ENCODE measurements around the gene ZNF829. TPM values are rescaled to one million over a fixed set of nuclear protein-coding genes. Genes with fewer than 3 reads are reported as not detected.

Gene ZNF829
- total RNA-seq, 1 donor from 2014 or later = 3.8 TPM

Other genes with a start within 250 kb of the ZNF829 start
- 11.1 and 11.8 TPM in 2 replicates for gene ZNF461, start 249.5 kb downstream of the ZNF829 start, total RNA-seq
- gene ZNF567, start 228.7 kb downstream of the ZNF829 start, total RNA-seq = 4.5 and 5.4 TPM in 2 replicates
- gene ZNF850, start 143.5 kb downstream of the ZNF829 start, total RNA-seq = 2.7 and 4.2 TPM in 2 replicates
- 10.0 and 11.0 TPM in 2 replicates for gene ZNF790, start 77.9 kb downstream of the ZNF829 start, total RNA-seq
- gene ZNF345, start 65.4 kb downstream of the ZNF829 start, total RNA-seq = 1.7 and 2.4 TPM in 2 replicates
- 20.0 and 24.0 TPM in 2 replicates for gene ZNF568, start within 50 bp of the ZNF829 start, total RNA-seq
- gene ZNF420, start 162.1 kb upstream of the ZNF829 start, total RNA-seq = 8.9 and 11.4 TPM in 2 replicates

All from myocyte (in vitro differentiated cells).